Ovary (tissue), 3 donors: ENCODE measurements around the gene ADGRB2.

Experiments
- CTCF ChIP-seq, 3 donors: fragments of 450-650 bp in 2 of 3; fragments of 200-600 bp in 1 of 3; IDR thresholded peaks; one replicate each; pipeline versions ENCODE4 v1.5.1 to v1.8.0; 2016 to 2022; ENCODE audit warnings: antibody characterized with exemption in 3 of 3, mild to moderate bottlenecking in 1 of 3
- EP300 ChIP-seq: sonication (generic); formaldehyde crosslinking; IDR thresholded peaks from one replicate; pipeline ENCODE4 v1.6.1; 2017; ENCODE audit warnings: antibody characterized with exemption
- POLR2A ChIP-seq: fragments of 450-650 bp; IDR thresholded peaks from one replicate; pipeline ENCODE4 v1.6.1; 2017; ENCODE audit warnings: antibody characterized with exemption, mild to moderate bottlenecking, moderate library complexity
- donor health status: DM: no; HTN: no; CAD: no.

GRCh38 chr1:31696242-31696641, 67.9 kb downstream of the ADGRB2 start:
- TF ChIP-seq CTCF (IDR thresholded peaks at IDR 0.05) (no peak), POLR2A (no peak), EP300 (no peak)
